ENCODE measurements around the gene KLHL1.

The KLHL1 gene

GRCh38 chr13:70104481-70104880 is 3.8 kb downstream of the KLHL1 start:
- TF ChIP-seq POLR2AphosphoS5 (IDR thresholded peaks at IDR 0.05; ENCODE audit: low read depth) (no peak), GABPA (IDR thresholded peaks at IDR 0.05; ENCODE audit: low read depth) (no peak), SPI1 (IDR thresholded peaks at IDR 0.05; ENCODE audit: borderline replicate concordance, low read depth) (no peak), REST (IDR thresholded peaks at IDR 0.05; ENCODE audit: insufficient replicate concordance, low read depth) (no peak), CTCF (IDR thresholded peaks at IDR 0.05; ENCODE audit: insufficient read depth, low read length) (no peak)
- no peak overlapping the region for H3K27ac ChIP-seq (replicated peaks)
- no peaks in the 10 kb centered on the region for H3K27me3 ChIP-seq (ENCODE audit: insufficient read depth, poor library complexity, severe bottlenecking)
- no peak overlapping the region for H3K4me3 ChIP-seq (replicated peaks; ENCODE audit: insufficient read depth, low read length)
- no peak for DNase-seq (ENCODE audit: low read depth in 1 of 2, low spot score in 1 of 2)

GRCh38 chr13:70098669-70099068 is 9.6 kb downstream of the KLHL1 start:
- Histone ChIP-seq H3K4me3 (replicated peaks; ENCODE audit: insufficient read depth, low read length) (no peak overlapping the region), H3K27ac (replicated peaks) (no peak overlapping the region), H3K27me3 (ENCODE audit: insufficient read depth, poor library complexity, severe bottlenecking) (no peaks in the 10 kb centered on the region)
- DNase-seq (ENCODE audit: low read depth in 1 of 2, low spot score in 1 of 2): no peak
- no peak for TF ChIP-seq CTCF (IDR thresholded peaks at IDR 0.05; ENCODE audit: insufficient read depth, low read length)
- no peak for TF ChIP-seq GABPA (IDR thresholded peaks at IDR 0.05; ENCODE audit: low read depth)
- TF ChIP-seq REST (IDR thresholded peaks at IDR 0.05; ENCODE audit: insufficient replicate concordance, low read depth): no peak
- no peak for TF ChIP-seq SPI1 (IDR thresholded peaks at IDR 0.05; ENCODE audit: borderline replicate concordance, low read depth)
- TF ChIP-seq POLR2AphosphoS5 (IDR thresholded peaks at IDR 0.05; ENCODE audit: low read depth): no peak

GRCh38 chr13:70090036-70090723 is 18.1 kb downstream of the KLHL1 start:
- DNase-seq (ENCODE audit: low read depth in 1 of 2, low spot score in 1 of 2): no peak
- TF ChIP-seq CTCF (IDR thresholded peaks at IDR 0.05; ENCODE audit: insufficient read depth, low read length): no peak
- no peak for TF ChIP-seq SPI1 (IDR thresholded peaks at IDR 0.05; ENCODE audit: borderline replicate concordance, low read depth)
- TF ChIP-seq POLR2AphosphoS5 (IDR thresholded peaks at IDR 0.05; ENCODE audit: low read depth): no peak
- no peak for TF ChIP-seq REST (IDR thresholded peaks at IDR 0.05; ENCODE audit: insufficient replicate concordance, low read depth)
- no peak for TF ChIP-seq GABPA (IDR thresholded peaks at IDR 0.05; ENCODE audit: low read depth)
- Histone ChIP-seq H3K27ac (replicated peaks) (no peak overlapping the region), H3K27me3 (ENCODE audit: insufficient read depth, poor library complexity, severe bottlenecking) (no peaks in the 10 kb centered on the region), H3K4me3 (replicated peaks; ENCODE audit: insufficient read depth, low read length) (no peak overlapping the region)
